Smooth muscle cell (in vitro differentiated cells): Measurements from ENCODE around the gene ADAM10. TPM values are rescaled to one million over a fixed set of nuclear protein-coding genes. Genes with fewer than 3 reads are reported as not detected.

Experiments
- DNase-seq: peaks from one replicate; lab custom pipeline; 2025; ENCODE audit not compliant: unreplicated experiment; lab: John Stamatoyannopoulos, UW
- H2AFZ ChIP-seq: fragments of 200-600 bp; sonication (generic); 2 replicates; pipeline ENCODE4 v1.6.0; 2016; ENCODE audit warnings: antibody characterized with exemption, low read depth, mild to moderate bottlenecking
- H3F3A ChIP-seq: fragments of 200-600 bp; sonication (generic); 2 replicates; pipeline ENCODE4 v1.6.0; 2017; ENCODE audit warnings: antibody characterized with exemption, low read depth
- H3K27ac ChIP-seq: fragments of 200-600 bp; sonication (generic); 2 replicates; pipeline ENCODE4 v1.5.1; 2016; ENCODE audit warnings: low read depth, mild to moderate bottlenecking
- H3K27me3 ChIP-seq: fragments of 200-600 bp; sonication (generic); 2 replicates; pipeline ENCODE4 v1.6.1; 2016; ENCODE audit warnings: low read depth, mild to moderate bottlenecking
- H3K36me3 ChIP-seq: fragments of 200-600 bp; sonication (generic); 2 replicates; pipeline ENCODE4 v1.5.1; 2016; ENCODE audit warnings: low read depth
- H3K4me1 ChIP-seq: fragments of 200-600 bp; sonication (generic); 2 replicates; pipeline ENCODE4 v1.5.1; 2016; ENCODE audit warnings: low read depth
- H3K4me2 ChIP-seq: fragments of 200-600 bp; sonication (generic); 2 replicates; pipeline ENCODE4 v1.6.0; 2016; ENCODE audit warnings: mild to moderate bottlenecking
- H3K4me3 ChIP-seq: fragments of 200-600 bp; sonication (generic); 2 replicates; pipeline ENCODE4 v1.5.1; 2016; ENCODE audit warnings: mild to moderate bottlenecking
- H3K79me2 ChIP-seq: fragments of 200-600 bp; sonication (generic); 2 replicates; pipeline ENCODE4 v1.6.0; 2016; ENCODE audit warnings: low read depth, mild to moderate bottlenecking
- H3K9ac ChIP-seq: fragments of 200-600 bp; sonication (generic); 2 replicates; pipeline ENCODE4 v1.6.0; 2016; ENCODE audit warnings: low read depth
- H3K9me3 ChIP-seq: fragments of 200-600 bp; sonication (generic); replicated peaks from 2 replicates; pipeline ENCODE4 v1.5.1; 2016; ENCODE audit warnings: low read depth
- H4K20me1 ChIP-seq: fragments of 200-600 bp; sonication (generic); 2 replicates; pipeline ENCODE4 v1.6.0; 2016; ENCODE audit warnings: low read depth
- WGBS: methylation state at CpG from one replicate; pipeline ENCODE4 v1.1.7; 2016; ENCODE audit warnings: low lambda C conversion rate; 5-methylcytosine and 5-hydroxymethylcytosine counted together
- polyA plus RNA-seq: library from polyadenylated mRNA; unstranded; fragments of >200 nt; fragmentation: Nextera tagmentation; extraction: Ambion mirVana; gene quantifications from 2 replicates; pipeline ENCODE4 v1.2.1, GENCODE V29; 2016
- total RNA-seq: library from RNA; depleted of rRNA; stranded (reverse); fragments of >200 nt; gene quantifications from 2 replicates; pipeline ENCODE4 v1.2.3, GENCODE V29; 2014
- TF ChIP-seq, protein P1 (sequence below): fragments of 200-600 bp; sonication (generic); IDR thresholded peaks from 2 replicates; pipeline ENCODE4 v1.5.1; 2017; ENCODE audit warnings: borderline replicate concordance, mild to moderate bottlenecking, antibody characterized with exemption; ENCODE audit not compliant: insufficient read depth, poor library complexity, severe bottlenecking

The ADAM10 gene
- total and polyA plus RNA-seq, 2 experiments from 2014 or later: 168 to 200 TPM

GRCh38 chr15:58793862-58794261 lies 44.4 kb upstream of the ADAM10 start:
- Histone ChIP-seq H3K9me3 (no peaks in the 10 kb centered on the region), H3K27ac (peak overlapping the region; percentile 78), H3F3A (no peaks in the 10 kb centered on the region), H3K79me2 (peaks cover 13% of the 10 kb centered on the region), H4K20me1 (peaks cover 22% of the 10 kb centered on the region), H3K36me3 (peaks cover 7% of the 10 kb centered on the region), H3K4me2 (no peak overlapping the region), H3K4me3 (no peak overlapping the region), H2AFZ (no peak overlapping the region), H3K27me3 (no peaks in the 10 kb centered on the region), H3K4me1 (no peaks in the 10 kb centered on the region), H3K9ac (no peak overlapping the region)
- DNase-seq: no peak
- 72% methylated on average over 6 of the region's 6 CpGs for WGBS
- TF ChIP-seq, protein P1, sequence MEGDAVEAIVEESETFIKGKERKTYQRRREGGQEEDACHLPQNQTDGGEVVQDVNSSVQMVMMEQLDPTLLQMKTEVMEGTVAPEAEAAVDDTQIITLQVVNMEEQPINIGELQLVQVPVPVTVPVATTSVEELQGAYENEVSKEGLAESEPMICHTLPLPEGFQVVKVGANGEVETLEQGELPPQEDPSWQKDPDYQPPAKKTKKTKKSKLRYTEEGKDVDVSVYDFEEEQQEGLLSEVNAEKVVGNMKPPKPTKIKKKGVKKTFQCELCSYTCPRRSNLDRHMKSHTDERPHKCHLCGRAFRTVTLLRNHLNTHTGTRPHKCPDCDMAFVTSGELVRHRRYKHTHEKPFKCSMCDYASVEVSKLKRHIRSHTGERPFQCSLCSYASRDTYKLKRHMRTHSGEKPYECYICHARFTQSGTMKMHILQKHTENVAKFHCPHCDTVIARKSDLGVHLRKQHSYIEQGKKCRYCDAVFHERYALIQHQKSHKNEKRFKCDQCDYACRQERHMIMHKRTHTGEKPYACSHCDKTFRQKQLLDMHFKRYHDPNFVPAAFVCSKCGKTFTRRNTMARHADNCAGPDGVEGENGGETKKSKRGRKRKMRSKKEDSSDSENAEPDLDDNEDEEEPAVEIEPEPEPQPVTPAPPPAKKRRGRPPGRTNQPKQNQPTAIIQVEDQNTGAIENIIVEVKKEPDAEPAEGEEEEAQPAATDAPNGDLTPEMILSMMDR: no peak

DNA sequence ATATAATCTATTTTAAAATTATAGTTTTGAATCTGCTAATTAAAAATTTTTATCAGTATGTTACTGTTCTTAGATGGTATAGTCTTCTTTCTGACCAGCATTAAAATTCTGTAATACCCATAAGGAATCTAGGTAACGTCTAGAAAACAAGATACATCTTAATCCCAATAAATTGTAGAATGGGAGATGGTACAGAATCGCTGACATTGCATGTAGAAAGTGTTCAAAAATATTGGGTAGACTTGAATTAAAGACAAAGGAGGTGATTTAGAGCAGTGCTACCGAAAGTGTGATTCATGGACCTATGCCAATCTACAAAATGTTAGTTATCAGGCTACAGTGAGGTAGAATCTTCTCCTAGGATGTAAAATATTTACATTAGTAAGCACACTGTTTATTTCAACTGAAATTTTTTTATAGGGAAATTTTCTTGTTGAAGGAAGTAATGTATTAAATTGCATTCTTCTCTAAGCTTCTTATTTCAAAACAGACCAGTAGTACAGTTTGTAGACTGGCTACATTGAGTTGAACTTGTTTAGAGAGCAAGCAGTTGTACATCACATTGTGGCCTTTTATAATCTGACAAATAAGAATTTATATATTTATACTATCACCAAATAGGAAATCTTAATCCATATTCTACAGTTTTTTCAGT lies 38.7 kb upstream of the ADAM10 start:
- TF ChIP-seq, protein P1: no peak
- H4K20me1 ChIP-seq: peaks cover 28% of the 10 kb centered on the region
- no peak overlapping the region for H3K4me2 ChIP-seq
- H3K27me3 ChIP-seq: no peaks in the 10 kb centered on the region
- H3K36me3 ChIP-seq: peaks cover 7% of the 10 kb centered on the region
- H3K79me2 ChIP-seq: peaks cover 29% of the 10 kb centered on the region
- no peaks in the 10 kb centered on the region for H3K9me3 ChIP-seq
- H3K9ac ChIP-seq: no peak overlapping the region
- H3F3A ChIP-seq: no peaks in the 10 kb centered on the region
- no peak overlapping the region for H3K27ac ChIP-seq
- no peak overlapping the region for H2AFZ ChIP-seq
- H3K4me1 ChIP-seq: no peaks in the 10 kb centered on the region
- H3K4me3 ChIP-seq: no peak overlapping the region
- DNase-seq: no peak
- 93% methylated on average over 3 of the region's 3 CpGs for WGBS

- DNase-seq: no peak
- TF ChIP-seq, protein P1: no peak
- Histone ChIP-seq H4K20me1 (peaks cover 46% of the 10 kb centered on the region), H3K4me1 (no peaks in the 10 kb centered on the region), H2AFZ (no peak overlapping the region), H3F3A (no peaks in the 10 kb centered on the region), H3K36me3 (peaks cover 3% of the 10 kb centered on the region), H3K4me3 (no peak overlapping the region), H3K79me2 (peaks cover 53% of the 10 kb centered on the region), H3K9me3 (no peaks in the 10 kb centered on the region), H3K9ac (no peak overlapping the region), H3K27ac (no peak overlapping the region), H3K27me3 (no peaks in the 10 kb centered on the region), H3K4me2 (no peak overlapping the region)
- WGBS: 91% methylated on average over 6 of the region's 6 CpGs
These were observed 35.8 kb upstream of the ADAM10 start for GRCh38 chr15:58785355-58785754.

DNA sequence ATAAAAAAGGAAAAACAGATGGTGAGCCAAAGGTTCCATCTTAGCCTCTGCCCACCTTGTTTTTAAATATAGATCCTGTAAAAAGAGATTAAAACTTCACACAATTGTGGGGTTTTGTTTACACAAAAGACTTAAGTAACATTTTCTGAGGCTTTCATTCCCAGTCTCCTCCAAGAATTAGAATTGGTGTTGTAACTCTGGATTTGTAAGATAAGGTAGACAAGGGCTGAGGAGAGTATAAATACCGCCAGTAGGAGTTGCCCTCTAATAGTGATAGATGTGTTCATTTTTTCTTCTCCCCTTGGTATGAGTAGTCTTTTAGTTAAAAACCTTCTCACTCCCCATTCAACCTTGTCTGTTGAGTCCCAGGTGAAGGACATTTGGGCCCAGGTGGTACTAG lies 30.0 kb upstream of the ADAM10 start:
- no peak overlapping the region for H3K9ac ChIP-seq
- no peaks in the 10 kb centered on the region for H3F3A ChIP-seq
- H3K79me2 ChIP-seq: peaks cover 94% of the 10 kb centered on the region
- no peak overlapping the region for H3K4me2 ChIP-seq
- H3K9me3 ChIP-seq: no peaks in the 10 kb centered on the region
- H3K4me1 ChIP-seq: no peaks in the 10 kb centered on the region
- H3K27me3 ChIP-seq: no peaks in the 10 kb centered on the region
- no peak overlapping the region for H3K4me3 ChIP-seq
- H2AFZ ChIP-seq: no peak overlapping the region
- H3K36me3 ChIP-seq: no peaks in the 10 kb centered on the region
- DNase-seq: no peak
- no peak overlapping the region for H3K27ac ChIP-seq
- TF ChIP-seq, protein P1: no peak
- H4K20me1 ChIP-seq: peaks cover 74% of the 10 kb centered on the region
- WGBS: 86% methylated on average over 1 of the region's 1 CpG
